CD4-positive, alpha-beta T cell treated with Interferon gamma for 1 hour (primary cell): Measurements from ENCODE around the gene CD68.
A peak's percentile ranks its signal among the peaks of the same experiment; 100 is the strongest.
"Not testable (repeated sequence)": the region's sequence is repeated elsewhere in the genome, so short reads cannot be mapped to it uniquely, and the experiment has no call there.

ENCODE experiments used
- DNase-seq: peaks from one replicate; pipeline ENCODE4 v3.0.0-alpha.2; 2020

CD68 gene

DNA sequence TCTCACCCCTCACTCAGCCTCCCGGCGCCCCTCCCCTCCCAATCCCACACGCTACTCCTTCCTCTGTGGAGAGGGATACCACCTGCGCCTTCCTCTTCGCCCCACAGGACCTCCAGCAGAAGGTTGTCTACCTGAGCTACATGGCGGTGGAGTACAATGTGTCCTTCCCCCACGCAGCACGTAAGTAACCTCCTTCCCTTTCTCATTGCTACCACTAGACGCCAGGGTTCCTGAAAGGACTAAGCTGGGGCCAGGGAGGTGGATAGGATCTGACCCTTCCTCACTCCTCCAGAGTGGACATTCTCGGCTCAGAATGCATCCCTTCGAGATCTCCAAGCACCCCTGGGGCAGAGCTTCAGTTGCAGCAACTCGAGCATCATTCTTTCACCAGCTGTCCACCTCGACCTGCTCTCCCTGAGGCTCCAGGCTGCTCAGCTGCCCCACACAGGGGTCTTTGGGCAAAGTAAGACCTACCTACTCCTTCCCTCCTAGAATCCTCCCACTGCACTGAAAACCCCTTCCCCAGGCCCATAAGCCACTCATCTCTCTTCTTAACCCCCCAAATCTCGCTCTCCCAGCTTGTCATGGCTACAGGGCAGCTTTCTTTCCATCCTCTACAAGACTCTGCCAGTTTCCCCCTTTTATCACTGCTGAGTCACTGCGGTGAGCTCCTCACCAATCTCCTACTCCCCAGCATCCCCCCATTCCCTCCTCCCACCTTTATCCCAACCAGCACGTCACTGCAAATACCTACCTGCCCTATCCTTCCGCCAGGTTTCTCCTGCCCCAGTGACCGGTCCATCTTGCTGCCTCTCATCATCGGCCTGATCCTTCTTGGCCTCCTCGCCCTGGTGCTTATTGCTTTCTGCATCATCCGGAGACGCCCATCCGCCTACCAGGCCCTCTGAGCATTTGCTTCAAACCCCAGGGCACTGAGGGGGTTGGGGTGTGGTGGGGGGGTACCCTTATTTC, 1.5 kb downstream of the CD68 start:
- no peak for DNase-seq

DNA sequence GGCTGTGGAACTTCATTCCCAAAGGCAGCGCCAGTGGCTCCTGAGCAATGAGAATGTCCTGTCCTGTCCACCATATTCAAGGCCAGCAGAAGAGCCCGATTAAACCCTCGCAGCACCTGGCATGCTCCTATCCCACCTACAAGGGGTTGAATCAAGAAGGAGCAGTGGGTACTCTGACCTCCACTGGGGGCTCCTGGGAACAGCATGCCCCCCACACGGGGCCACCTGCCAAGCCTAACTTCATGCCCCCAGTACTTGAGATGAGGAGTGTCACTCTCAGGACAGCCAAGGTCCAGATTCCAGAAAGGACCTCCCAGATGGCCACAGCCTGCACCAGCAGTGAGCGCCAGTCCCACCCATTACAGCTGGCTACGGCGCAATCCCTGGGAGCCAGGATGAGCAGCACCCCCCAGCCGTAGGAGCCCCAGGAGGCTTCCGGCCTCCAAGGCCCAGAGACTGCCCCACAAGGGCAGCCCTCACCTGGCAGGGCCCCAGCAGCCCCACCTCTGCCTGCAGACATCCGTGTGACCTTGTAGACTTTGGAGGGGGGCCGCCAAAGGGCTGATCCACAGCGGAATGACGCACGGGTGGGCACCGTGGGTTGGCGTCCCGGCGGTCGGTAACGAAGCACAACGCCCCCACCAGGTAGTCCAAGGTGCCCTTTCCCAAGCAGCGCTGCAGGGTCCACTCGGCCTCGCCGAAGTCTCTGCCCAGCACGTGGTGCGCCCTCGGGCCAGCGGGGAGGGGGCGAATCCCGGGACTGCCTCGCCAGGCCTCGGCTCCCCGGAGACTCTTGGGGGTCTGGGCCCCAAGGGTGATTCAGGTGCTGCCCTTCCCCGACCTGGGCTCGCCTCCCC, 3.2 kb downstream of the CD68 start:
- no peak for DNase-seq

DNA sequence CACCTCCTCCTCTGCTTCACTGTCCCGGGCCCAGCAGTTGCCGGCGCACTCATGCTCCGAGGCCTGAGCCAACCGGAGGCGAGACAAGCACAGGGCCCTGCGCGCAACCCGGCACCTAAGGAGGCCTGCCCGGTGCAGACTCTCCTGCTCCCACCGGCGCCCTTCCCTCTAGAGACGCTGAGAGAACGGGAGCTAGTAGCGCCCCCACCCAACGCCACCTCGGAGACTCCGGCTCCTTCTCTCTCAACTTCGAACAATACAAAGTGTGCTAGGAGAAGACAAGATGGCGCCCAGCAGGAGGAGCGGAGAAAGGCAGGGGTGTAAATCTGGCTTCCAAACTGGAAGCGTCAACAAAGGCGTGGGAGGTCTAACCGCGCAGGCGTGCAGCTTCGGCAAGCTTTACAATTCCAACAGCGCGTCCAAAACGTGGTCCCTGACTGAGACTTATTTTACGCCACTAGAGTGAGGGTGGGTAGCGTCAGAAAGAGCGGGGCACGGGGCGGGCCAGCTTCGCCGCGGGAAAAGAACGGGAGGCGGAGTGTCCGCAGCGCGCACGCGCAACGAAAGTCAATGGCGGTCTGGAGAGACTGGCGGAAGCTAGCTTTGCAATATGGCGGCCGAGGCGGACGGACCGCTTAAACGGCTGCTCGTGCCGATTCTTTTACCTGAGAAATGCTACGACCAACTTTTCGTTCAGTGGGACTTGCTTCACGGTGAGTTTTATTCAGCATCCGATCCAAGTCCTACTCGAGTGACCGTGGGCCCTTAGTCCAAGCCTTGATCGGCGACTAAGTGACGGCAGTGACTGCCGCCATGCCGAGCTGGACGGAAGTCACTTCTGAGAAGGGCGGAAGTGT, 4.0 kb downstream of the CD68 start, which contains the start of gene MPDU1:
Gene MPDU1, plus strand, starts transcription at position 600 of the 857 bp plus-strand sequence. Its CDS starts 11 bp downstream, at position 611.
- DNase-seq, result peak; percentile 96

DNA sequence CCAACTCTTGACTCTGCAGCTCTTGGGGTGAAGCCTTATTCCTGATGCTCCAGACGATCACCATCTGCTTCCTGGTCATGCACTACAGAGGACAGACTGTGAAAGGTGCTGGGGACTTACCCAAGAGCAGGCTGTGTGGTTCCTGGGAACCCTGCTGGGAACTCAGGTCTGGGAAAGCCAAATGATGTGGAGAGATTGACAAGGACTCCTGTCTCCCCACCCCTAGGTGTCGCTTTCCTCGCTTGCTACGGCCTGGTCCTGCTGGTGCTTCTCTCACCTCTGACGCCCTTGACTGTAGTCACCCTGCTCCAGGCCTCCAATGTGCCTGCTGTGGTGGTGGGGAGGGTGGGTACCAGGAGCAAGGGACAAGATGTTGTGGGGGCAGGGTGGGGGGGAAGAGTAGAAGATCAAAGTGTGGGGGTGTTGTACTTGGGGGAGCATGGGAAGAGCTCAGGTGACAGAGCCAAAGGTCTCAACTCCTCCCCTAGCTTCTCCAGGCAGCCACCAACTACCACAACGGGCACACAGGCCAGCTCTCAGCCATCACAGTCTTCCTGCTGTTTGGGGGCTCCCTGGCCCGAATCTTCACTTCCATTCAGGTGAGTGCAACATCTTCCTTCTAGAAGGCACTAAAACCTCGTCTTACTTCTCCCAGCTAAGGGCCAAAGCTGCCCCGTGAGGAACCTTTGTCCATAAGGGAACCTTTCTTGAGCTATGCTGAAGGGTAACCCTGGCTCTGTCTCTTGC, 7.4 kb downstream of the CD68 start:
- no peak for DNase-seq

DNA sequence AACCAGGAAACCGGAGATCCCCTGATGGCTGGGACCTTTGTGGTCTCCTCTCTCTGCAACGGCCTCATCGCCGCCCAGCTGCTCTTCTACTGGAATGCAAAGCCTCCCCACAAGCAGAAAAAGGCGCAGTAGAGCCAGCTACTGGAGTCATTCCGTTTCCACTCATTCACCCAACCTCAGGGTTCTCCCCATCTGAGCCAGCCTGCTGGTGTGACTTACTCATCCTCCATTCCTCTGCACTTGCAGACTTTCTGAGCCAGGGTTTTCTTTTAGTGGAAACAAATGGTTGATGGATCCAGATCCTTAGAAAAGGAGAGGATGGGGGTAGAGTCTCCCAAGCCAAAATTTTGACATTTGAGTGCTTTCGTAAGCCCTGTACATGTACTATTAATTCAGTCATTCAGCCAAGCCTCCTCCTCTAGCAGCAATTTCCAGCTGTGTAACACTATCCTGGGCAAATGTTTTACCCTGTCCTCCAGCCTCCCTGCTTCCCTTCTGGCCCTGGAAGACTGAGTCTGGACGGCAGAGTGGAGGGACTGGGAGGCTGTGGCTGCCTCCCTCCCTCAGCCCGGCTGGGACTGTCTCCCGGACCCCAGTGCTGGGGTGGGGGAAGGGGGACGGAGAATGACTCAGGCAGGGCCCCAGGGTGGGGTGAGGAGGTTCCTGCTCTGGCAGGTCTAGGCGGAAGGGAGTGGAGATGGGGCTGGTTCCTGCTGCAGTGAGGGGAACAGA, 8.1 kb downstream of the CD68 start:
- DNase-seq, result no peak

DNA sequence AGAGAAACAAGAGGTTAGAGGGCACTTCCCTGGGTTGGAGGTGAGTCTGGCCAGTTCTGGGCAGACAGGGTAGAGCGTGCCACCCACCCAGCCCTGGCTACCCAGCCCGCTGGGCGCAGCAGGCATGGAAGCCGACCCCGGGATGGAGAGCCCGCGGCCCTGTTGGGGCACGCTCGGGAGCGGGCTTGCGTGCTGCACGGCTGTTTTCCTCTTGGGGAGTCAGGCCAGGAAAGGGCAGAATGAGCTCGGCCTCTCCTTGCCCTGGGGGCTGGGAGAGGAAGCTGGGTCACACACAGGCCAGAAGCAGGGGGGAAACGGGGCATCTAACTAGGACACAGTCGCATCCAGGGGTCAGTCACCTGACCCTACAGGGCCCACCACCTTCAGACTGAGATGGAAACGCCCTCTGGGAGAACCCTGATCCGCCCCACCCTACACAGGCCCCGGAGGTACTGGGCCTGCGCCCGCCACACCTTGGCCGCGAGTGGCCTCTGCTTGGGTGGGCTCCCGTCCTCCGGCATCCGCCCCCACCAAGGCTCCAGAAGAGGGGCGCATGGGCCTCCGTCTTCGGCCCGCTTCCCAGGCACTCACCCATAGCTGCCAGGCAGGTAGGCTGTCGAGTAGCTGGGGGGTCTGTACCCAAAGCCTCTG, 9.2 kb downstream of the CD68 start:
- DNase-seq, result no peak

DNA sequence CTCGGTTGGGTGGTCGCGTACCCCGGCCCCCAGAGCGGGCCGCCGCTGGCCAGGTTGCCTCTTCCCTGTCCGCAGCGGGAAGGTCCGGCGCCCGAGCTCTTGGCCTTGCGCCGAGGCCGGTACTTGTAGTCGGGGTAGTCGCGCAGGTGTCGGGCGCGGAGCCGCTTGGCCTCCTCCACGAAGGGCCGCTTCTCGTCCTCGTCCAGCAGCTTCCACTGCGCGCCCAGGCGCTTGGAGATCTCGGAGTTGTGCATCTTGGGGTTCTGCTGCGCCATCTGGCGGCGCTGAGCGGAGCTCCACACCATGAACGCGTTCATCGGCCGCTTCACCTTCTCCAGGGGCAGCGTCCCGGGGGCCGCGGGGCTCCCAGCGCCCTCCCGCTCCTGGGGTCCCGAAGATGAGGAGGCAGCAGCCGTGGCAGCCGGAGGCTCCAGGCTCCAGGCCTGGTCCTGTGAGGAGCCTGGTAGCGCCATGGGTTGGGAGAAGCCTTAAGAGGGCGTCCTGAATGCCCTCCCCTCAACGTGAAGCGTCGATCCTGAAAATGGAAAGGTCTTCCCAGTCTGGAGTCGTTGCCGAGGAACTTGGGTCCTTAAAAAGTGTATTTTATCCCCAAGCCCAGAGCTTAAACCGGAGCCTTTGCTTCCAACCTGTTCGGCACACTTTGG, 9.9 kb downstream of the CD68 start:
- peak; percentile 71 for DNase-seq

DNA sequence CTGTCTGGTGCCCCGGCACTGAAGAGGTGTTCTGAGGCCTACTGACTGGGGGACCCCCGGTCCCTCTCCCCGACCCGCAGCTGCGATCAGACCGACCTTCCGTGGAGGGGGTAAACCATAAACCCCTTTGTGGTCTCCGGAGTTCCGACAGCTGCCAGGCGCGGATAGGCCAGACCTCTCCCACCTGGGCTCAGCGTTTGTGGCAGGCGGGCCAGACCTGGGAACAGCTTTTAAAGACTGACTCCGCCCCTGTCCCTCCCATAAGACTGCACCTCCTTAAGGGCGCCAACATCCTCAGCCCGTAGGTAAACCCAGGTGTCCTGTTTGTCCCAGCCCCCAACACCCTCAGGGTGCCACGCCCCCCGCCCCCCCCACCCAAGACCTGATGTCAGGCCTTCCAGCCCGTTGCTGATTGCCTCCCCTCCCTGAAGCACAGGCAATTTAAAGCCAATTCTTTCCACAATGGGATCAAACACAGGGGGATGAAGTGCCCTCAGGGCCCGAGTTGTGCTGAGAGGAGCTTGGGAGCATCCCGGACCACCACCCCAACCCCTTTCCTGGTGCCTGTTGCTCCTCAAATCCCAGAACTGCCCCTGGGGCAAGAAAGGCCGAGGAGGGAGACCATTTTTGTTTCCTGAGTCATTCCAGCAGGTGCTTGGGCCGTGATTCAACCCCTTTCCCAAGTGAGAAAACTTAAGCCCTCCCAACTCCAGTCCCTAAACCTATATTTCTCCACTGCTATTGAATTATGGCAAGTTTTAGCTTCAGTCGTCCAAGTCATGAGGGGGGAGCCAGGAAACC, 10.7 kb downstream of the CD68 start, which contains the start of gene SOX15:
Gene SOX15, minus strand, starts transcription at position 204 of the 801 bp plus-strand sequence. CDS start 418 bp downstream, outside the sequence.
- no peak for DNase-seq

DNA sequence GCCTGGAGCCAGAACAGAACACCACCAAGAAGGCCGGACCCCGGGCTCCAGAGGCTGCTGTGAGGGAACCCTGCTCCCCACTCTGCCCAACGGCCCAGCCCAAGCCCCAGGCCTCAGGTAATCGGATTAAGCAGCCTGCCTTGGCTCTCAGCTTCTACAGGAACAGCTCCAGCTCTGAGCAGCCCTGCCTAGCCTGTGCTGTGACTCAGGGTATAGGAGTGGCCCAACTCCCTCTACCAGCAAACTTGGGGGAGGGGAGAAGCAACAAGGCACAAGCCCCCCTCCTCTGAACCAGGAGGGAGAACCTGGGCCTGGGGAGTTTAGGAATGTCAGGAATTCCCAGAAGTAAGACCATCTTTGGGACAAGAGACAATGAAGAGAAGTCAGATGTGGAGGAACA, 11.3 kb downstream of the CD68 start:
- no peak for DNase-seq

DNA sequence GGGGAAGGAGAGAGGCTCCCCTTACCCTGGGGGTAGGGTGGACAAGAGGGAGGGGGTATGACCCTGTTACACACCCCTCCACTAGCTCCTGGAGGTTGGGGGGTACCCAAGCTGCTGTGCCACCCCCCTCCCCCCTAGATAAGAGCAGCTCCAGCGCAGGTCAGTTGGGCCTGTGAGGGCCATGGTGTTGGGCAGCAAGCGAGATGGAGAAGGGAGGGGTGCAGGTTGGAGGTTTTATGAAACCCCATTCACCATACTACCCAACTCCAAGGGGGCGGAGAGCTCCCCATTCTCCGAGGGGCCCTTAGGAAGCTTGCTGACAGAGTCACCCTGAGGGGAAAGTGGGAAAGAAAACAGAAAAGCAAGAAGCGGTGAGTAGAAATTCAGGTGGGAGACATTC, 12.2 kb downstream of the CD68 start:
- no peak for DNase-seq

DNA sequence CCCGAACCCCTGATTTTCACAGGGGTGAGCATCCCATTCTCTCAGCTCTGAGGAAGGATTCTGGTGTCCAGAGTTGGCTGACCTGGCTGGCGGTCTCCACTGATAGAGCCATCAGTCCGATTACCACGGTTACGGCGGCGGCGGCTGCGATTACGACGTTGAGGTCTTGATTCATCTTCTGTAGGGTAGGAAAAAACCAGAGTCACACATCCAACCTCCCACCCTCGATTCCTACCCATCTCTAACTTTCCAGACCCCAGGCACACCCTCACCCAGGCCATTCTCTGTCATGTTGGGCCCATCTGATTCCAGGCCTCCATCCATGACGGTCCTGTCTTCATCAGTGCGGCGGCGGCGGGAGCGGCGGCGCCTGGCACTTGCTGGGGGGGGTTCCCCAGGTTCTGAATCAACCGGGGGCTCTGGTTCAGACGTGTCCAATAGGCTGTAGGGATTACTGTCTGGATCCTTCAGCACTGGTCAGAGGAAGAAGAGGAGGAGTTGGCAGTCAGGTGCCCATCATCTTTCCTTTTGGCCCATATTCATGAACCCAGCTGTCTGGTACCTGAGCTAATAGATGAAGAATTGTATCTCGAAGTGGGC, 13.1 kb downstream of the CD68 start:
- no peak for DNase-seq

DNA sequence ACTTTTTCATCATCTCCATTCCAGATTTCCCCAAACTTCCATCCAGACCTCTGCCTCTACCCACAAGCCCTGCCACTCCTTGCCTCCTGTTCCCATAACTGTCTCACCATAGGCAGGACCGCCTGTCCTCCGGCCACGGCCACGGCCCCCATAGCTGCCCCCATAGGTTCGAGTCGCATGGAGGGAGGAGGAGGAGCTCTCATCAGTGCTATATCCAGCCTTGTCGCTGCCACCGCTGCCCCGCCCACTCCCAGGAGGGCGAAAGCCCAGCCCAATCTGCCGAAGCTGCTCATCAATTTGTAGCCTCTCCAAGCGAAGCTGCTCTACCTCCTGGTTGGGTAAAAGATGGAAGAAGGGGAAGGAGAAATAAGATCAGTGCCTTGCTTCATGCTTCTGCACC, 13.9 kb downstream of the CD68 start:
- DNase-seq, result no peak

DNA sequence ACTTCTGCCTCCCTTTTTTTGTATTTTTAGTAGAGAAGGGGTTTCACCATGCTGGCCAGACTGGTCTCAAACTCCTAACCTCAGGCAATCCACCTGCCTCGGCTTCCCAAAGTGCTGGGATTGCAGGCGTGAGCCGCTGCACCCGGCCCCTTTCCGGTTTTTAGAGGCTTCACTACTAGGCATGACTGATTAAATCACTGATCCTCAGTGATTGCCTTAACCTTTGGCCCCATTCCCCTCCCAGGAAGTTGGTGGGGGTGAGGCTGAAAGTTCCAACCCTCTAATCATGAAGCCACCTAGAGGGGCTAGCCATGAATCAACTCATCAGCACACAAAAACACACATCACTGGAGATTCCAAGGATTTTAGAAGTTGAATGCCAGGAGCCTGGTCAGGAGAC, 18.1 kb downstream of the CD68 start:
- DNase-seq, result not testable (repeated sequence)

DNA sequence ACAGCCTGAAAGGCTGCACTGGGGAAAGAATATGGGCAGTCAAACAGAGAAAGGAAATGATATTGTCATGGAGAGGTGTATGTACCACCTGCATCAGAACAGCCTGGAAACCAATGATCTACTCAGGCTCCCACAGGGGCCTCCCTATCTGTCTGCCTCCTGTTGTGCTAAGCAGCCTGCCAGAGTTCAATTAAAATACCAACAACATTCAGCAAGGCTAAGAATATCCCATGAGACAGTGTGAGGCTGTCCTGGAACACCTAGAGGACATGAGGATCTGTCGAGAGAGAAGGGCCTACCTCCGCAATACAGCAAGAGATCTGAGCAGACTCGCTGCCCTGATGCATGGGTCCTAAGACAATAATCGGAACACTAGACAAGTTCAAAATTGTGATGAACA, 26.8 kb downstream of the CD68 start:
- no peak for DNase-seq

DNA sequence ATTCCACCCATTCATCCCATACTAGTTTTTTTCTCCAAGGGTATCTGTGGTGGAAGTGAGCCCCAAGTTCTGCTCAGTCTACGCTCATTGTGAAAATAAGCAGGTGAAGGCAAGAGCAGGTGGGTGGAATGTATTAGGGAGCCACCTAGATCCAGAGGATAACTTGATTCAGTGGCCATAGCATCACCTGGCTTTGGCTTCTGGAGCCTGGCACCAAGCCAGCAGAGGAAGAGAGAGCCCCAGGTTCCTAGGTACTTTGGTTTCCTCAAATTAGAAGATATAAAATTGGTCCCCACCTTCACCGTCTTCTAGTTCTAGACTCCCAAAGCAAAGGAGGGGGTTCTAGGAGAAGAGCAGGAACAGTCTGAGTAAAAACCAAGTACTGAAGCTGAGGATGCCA, 31.2 kb downstream of the CD68 start:
- no peak for DNase-seq

DNA sequence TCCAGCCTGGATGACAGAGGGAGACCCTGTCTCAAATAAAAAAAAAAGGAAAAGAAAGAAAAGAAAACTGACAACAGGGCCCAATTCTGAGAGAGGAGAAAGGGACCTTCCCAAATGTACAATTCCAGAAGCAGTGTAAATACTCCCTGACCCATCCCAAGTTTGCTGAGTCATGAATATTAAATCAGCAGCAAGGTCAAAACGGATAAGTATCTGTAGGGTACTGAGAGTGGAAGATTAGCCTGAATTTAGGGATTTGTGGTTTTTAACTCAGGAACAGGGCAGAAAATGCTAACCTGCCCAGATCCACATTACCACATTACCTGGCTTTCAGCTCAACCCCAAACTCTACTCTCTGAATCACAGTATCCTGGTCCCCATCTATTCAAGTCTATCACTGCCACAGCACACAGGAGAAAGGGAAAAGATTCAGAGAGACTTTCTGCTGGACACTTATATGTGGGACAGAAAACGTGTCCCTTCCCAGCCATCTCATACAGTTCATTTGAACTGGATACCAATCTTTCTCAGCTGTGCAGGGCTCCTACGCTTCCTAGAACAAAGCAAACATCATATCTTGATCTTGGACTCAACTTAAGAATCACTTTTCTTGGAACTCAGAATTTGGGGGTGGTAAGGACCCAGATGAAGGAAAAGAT, 32.3 kb downstream of the CD68 start:
- DNase-seq, result no peak

DNA sequence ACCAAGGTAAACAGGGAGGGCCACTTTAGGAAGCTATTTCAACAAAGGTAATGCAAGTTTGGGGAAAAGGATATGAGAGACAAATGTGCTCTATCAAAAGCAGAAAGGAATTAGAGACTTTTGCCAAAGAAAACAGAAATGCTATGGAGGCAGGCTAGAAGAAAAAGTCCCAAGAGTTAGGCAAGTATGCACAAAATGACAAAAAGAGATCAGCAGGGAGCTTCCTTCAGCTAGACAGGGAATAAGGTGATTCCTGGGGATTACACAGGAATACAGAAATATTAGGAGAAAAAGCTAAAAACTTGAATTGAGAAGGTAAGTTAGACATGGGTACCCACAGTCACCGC, 32.8 kb downstream of the CD68 start:
- DNase-seq, result no peak

DNA sequence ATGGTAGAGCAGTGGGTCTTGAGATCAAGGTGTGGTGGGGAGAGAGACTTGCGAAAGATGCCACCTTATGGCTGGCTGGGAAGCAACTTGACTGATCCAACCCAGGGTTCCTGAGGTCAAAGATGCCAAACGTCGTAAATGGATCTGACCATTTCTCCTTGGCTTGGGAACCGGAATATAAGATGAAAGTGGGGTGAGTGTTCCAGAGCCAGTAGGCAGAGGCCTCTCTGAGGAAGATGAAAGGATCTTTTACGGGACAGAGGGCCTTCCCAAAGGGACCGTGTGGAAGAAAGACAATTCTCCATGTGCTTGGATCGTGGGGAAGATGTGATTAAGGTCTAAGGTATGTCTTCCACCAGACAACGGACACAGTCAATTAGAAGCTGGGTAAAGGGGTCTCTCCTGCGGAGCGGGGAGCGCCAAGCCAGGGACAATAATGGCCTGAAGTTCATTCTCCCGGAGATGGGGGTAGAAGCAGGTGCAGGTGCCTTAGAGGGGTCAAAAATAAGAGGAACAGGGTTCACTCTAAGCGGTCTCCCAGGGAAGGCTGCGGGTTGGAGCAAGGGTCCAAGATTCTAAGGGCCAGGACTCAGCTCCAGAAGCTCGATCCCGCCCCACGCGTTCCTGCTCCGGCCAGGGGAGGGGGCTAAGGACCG, 34.5 kb downstream of the CD68 start:
- DNase-seq, result no peak
